GM21381 (cell line): ENCODE data around the gene CD38.

Experiments used
- ATAC-seq: cut with Tn5 transposase; IDR thresholded peaks from one replicate; pipeline ENCODE4 v1.9.1; 2021; ENCODE audit warnings: mild to moderate bottlenecking, moderate library complexity; ENCODE audit not compliant: unreplicated experiment

The CD38 gene

GRCh38 chr4:15758294-15758693, 19.8 kb upstream of the CD38 start:
- no peak for ATAC-seq

- peak; percentile 43 for ATAC-seq
These were observed 15.7 kb upstream of the CD38 start for GRCh38 chr4:15762460-15762859.

- ATAC-seq = no peak
These were observed 12.7 kb upstream of the CD38 start for GRCh38 chr4:15765391-15765790.

GRCh38 chr4:15765910-15766697, 12.0 kb upstream of the CD38 start:
- peak; percentile 69 for ATAC-seq

GRCh38 chr4:15766821-15767220, 11.3 kb upstream of the CD38 start:
- ATAC-seq = no peak

- no peak for ATAC-seq
These were observed 8.9 kb upstream of the CD38 start for GRCh38 chr4:15769202-15769601.

GRCh38 chr4:15771216-15772058, 6.7 kb upstream of the CD38 start:
- peak; percentile 78 for ATAC-seq

GRCh38 chr4:15774020-15774420, 4.1 kb upstream of the CD38 start:
- no peak for ATAC-seq

GRCh38 chr4:15776871-15777648, 1.1 kb upstream of the CD38 start:
- no peak for ATAC-seq

GRCh38 chr4:15777697-15778288, 335 bp upstream of the CD38 start:
- ATAC-seq = no peak

- no peak for ATAC-seq
These were observed 1.2 kb downstream of the CD38 start for GRCh38 chr4:15779306-15779705.

- ATAC-seq = no peak
These were observed 1.7 kb downstream of the CD38 start for GRCh38 chr4:15779809-15780208.

- ATAC-seq = peak; percentile 19
These were observed 3.4 kb downstream of the CD38 start for GRCh38 chr4:15781427-15782095.

- no peak for ATAC-seq
These were observed 5.5 kb downstream of the CD38 start for GRCh38 chr4:15783676-15784075.

- peak; percentile 86 for ATAC-seq
These were observed 7.0 kb downstream of the CD38 start for GRCh38 chr4:15784959-15785634.

- ATAC-seq = no peak
These were observed 8.6 kb downstream of the CD38 start for GRCh38 chr4:15786743-15787142.

GRCh38 chr4:15792974-15793373, 14.8 kb downstream of the CD38 start:
- ATAC-seq = no peak

GRCh38 chr4:15793506-15794363, 15.6 kb downstream of the CD38 start:
- no peak for ATAC-seq

GRCh38 chr4:15794426-15794825, 16.3 kb downstream of the CD38 start:
- no peak for ATAC-seq
